Glomerular visceral epithelial cell (primary cell): Measurements from ENCODE around the gene SAFB.

Source experiments
- DNase-seq: peaks from one replicate; pipeline ENCODE4 v3.0.0-alpha.2; 2016; ENCODE audit errors: extremely low spot score

The SAFB gene

DNA sequence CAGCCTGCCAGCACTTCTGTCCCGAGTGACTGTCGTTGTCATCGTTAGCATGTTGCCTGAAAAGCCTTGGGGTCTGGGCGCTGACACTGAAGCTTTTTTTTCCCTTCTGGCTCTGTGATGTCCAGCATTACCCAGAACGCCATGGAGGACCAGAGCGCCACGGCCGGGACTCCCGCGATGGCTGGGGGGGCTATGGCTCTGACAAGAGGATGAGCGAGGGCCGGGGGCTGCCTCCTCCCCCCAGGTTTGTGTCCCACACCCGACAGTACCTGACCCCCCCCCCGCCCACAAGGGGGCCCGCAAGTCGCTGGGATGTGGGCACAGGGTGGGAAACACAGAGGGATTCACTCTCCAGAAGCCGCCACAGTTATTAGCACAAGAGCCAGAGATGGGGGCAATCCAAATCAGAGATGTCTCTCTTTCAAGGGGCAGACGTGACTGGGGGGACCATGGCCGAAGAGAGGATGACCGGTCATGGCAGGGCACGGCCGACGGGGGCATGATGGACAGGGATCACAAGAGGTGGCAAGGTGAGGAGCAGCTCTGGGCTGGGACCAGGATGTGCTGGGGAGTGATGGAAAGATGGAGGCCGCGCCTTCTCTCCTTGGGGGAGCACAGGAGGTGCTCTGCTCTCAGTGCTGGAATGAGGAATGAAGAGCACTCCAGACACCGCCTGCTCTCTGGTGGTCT lies 44.2 kb downstream of the SAFB start:
- DNase-seq: no peak

DNA sequence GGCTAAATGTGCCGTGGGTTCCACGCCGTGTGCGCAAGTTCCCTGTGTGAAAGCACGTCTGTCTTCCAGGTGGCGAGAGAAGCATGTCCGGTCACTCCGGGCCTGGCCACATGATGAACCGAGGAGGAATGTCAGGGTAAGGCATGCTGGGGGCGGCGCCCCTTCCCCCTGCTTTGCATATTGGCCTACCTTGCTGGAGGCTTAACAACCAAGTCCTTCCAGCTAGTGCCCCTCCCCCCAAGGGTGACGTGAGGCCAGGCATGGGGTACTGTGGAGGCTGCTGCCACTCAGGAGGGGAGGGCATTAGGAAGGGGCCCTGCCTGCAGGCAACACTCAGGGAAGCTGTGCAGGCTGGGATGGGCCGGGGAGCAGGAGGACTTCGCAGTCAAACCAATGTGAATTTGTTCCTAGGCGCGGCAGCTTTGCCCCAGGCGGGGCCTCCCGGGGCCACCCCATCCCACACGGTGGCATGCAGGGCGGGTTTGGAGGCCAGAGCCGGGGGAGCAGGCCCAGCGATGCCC lies 44.9 kb downstream of the SAFB start:
- no peak for DNase-seq

DNA sequence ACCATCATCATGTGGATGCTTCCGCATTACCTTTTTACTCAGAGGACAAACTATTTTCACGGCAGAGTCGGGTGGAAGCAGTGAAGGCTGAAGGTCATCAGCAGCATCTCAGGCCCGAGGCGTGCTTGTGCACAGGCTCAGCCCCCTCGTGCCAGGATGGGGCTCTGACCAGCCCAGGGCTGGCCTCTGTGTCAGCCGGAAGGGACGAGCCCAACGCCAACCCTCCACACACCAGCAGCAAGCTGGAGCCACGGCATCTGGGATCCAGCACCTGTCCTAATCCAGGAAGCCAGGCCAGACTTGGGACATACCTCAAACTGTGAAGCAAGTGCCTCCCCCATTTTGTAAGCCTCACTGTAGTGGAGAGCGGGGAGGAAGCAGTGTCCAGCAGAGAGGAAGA lies 46.3 kb downstream of the SAFB start:
- DNase-seq: no peak

DNA sequence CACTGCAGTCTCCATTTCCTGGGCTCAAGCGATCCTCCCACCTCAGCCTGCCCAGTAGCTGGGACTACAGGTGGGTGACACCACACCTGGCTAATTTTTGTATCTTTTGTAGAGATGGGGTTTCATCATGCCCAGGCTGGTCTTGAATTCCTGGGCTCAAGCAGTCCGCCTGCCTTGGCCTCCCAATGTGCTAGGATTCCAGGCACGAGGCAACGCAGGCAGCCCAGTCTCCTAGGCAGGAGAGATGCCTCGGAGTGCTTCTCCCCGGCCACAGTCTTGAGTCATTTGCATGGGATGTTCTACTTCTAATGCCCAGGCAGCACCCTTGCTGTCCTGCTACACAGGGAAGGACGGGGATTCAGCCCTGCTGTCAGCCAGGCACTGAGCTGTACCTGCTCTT lies 48.7 kb downstream of the SAFB start:
- DNase-seq: no peak

DNA sequence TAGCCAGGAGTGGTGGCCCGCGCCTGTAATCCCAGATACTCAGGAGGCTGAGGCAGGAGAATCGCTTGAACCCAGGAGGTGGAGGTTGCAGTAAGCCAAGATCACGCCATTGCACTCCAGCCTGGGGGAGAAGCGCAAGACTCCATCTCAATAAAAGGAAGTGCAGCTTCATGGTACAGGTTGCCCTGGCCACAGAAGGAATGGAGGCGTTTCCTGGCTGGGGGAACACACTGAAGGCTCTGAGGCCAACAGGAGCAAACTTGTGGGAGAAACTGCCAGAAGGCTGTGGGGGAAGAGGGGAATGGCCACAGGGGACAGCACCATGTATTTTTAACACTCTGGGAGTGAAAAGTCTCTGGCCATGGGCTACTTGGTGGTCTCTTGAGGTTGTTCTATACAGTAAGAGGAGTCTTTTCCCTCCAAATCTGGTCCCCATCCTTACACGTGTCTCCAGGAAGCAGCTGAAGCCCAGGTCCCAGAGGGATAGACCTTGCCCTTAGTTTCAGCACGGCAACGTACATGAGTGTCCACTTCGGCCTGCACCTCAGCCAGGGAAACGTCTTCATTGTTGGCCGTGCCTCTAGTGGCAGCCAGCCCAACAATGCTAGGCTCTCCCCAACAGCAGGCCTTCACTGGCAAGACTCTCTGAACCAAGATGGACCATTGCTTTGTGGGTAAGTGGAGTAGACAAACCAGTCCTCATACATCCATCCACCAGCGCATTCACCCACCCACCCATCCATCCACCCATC lies 50.0 kb downstream of the SAFB start:
- DNase-seq: no peak

DNA sequence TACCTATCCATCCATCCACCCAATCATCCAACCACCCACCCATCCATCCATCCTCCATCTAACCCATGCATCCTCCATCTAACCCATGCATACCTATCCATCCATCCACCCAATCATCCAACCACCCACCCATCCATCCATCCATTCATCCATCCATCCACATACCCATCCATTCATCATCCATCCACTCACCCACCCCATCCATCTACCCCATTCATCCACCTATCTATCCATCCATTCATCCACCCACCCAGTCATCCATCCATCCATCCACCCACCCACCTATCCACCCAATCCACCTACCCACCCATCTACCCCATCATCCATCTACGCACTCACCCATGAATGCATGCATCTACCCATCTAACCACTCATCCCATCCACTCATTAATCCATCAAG lies 50.9 kb downstream of the SAFB start:
- no peak for DNase-seq

DNA sequence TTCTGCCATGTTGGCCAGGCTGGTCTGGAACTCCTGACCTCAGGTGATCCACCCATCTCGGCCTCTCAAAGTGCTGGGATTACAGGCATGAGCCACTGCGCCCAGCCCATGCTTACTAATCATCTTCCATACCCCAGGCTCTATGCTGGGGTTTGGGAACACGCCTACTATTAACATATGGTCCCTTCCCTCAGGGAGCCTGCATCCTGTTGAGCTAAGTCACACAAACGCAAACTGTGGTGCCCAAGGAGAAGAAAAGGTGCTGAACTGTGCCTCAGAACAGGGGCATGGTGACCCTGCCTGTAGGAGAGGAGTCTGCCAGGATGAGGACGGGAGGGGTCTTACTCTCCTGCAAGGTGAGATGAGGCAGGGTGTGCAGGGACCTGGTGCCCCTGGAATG lies 51.8 kb downstream of the SAFB start:
- no peak for DNase-seq

DNA sequence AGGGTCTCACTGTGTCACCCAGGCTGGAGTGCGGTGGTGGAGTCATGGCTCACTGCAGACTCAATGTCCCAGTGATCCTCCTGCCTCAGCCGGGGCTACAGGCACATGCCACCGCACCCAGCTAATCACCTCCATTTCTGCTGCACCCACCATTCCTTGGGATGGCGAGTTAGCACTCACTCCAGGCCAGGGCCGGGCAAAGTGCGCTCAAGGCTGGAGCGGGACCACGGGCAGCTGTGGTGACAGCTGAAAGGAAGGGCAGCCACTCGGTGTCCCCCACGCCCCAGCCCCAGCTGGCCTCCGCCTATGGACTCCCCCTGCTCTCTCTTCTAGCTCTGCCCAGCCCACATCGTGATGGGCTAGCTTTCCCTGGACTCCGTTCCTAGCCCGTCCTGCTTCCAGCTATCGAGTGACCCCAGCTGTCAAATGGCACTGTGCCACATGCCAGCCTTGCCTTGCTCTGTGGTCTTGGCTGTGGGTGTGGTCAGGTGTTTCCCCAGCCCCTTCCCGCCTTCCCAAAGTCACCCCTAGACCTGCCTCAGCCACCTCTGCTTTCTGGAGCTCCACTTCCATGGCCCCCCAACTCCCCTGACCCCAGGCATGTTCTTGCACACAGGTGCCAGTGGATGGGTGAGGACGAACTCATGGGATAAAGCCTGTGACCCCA lies 53.4 kb downstream of the SAFB start:
- no peak for DNase-seq

DNA sequence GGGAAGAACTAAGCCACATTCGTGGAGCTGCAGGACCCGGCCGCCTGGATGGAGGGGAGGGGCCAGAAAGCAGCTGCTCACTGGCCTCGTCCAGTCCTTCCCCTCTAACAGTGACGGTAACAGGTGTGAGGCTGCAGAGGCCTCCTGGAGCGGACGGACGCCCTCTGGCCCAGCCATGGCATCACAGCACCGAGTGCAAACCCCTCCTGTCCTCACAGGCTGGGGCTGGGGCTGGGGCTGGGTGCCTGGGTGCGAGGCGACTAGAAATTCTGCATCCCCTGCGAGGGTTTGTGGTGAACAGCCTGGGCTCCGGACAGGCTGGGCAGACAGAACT lies 53.9 kb downstream of the SAFB start:
- no peak for DNase-seq

DNA sequence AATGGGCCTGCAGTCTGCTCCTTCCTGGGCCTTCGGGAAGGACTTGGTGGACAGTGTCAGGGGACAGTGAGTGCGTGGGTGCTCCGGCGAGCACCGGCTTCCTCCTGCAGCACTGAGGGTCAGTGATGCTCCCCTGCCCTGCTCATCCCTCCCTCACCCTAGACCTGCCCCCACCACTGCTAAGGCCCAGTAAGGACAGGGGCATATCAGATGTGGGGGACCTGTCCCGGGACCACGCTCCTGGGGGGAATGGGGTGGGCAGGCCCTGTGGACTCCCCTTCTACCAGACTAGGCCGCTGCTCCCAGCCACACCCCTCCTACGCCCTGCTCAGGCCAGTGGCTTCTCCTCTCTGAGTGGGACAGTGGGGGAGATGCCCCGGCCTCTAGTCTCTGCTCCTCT lies 54.3 kb downstream of the SAFB start:
- no peak for DNase-seq

DNA sequence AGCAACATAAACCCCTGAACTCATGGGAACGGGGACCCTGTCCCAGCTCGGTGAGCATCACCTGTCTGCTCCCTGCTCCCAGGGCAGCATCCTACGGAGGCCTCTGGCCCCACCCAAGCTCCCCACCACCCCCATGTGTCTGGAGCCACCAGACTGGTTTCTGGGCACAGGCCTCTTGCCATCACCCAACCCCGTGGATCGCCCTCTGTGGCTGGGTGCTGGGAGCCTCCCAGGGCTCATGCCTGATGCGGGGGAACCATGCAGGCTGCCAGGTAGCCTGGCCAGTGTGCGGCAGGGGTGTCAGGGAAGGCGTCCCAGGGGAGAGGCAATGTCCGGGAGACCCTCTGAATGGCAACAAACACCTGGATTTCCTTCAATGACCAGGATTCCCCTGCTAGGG lies 54.7 kb downstream of the SAFB start:
- DNase-seq: no peak

DNA sequence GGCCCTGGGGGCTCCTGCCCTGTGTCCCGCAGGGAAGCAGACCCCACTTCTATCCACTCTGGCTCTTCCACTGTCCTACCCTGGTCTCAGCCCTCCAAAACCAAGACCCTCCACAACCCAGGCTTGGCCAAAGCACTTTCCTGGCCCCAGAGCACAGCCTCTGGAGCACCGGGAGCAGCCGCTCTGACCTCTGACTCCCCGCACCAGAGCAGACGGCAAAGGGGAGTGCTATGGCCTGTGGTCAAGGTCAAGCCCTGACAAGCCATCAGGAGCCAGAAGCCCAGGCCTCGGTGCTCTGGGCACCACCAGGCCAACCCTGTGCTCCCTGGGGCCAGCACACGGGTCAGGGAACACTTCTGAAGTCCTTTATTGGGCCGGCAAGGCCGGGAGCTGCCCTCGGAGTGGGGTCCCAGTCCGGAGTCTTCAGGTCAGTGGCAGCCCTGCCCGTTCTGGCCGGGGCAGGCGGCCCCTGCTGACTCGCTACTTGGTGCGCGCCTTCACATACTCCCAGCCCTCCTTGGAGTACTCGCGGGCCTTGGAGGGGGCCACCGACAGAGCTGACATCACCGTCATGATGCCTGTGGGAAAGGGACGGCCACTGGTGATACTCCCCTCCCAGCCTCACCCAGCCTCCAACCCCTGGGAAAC lies 55.3 kb downstream of the SAFB start:
- no peak for DNase-seq

DNA sequence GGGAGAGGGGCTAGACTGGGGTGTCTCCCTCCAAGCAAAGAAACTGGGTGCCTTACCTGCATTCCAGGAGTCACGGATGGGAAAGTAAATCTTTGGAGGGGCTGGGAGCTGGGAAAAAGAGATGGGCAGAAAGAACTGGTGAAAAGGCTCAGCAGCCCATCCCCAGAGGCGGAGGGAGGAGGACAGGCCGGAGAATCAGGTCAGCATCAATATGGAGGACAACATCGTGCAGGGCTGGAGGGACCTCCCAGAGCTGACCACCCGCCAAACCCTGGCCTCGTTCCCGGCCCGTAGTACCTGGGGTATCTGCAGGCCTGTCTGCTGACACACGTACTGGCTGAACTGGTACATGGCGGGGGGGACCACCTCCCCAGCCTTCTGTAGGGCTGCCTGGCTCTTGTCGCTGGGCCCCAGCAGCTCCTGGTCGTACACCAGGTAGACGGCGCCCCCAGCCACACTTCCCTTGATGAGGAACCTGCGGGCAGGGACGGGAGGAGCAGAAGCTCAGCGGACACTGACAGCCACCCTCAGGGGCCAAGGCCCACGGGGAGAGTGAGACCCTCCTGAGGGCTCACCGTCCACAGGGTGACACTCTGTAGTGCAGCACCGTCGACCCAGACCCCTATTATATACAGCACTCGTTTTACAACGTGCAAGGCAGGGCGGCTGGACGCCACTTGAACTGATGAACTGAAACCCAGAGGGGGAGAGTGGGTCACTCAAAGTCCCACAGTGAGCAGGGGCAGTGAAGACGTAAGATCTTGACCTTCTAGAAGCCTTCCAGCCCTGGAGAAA lies 56.6 kb downstream of the SAFB start:
- no peak for DNase-seq

DNA sequence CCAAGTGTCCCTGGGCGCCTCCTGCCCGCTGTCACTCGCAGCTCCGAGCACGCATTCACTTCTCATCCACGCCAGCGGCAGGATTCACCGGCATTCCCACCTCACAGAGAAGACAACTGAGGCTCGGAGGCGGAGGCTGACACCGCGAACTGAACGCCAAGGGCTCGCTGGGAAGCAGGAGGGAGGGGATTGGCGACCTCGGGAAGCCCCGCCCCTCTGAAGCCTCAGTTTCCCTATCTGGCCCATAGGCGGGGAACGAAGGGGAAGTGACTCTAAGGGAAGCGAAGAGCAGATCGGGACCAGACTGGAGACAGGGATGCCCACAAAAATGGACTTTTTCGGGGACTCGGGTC lies 57.2 kb downstream of the SAFB start:
- no peak for DNase-seq

DNA sequence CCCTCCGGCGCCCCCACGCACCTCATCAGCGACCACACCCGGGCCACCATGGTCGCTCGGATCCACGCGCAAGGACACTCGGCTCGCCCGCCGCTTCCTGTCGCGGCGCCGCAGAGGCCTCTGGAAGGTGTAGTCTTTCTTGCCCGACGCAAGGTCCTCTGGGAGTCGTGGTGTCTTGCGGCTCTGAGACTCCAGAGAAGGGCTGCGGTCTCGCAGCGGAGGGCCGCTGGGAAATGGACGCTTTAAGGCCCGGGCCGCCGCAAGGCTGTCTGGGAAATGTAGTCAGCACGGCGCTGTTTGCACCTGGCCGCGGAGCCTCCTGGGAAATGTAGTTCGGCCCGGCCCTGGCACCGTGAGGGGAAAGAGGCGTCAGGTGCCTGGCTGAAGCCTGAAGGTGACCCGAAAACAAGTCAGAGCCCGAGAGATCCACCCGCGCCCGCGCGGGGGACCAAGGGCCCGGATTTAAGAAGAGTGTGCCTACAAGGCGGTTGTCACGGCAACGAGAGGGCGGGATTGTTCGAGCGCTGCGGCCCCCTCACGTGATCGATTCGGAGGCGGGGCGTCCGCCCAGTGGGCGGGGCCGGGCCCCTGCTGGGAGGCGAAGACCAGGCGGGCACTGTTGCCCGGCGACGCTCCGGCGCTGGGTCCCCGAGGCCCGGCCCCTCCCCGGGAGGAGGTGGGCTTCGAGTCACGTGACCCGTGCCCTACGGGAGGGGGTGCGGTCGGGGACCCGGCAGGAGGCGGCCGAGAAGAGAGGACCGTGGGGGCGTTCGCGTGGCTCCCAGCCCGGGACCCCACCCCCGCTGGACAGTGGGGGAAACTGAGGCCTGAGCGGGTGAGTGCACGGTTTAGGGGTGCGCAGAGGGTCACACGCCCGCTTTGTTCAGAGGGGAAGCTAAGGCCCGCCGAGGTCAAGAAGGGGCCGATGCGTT lies 57.8 kb downstream of the SAFB start, which contains the start of the genes HSD11B1L and MICOS13:
Gene HSD11B1L (plus strand): TSS at position 591 of the 932 bp plus-strand sequence. CDS start 3,806 bp downstream, outside the sequence.
Gene MICOS13 (minus strand): TSS at position 80 of the 932 bp plus-strand sequence. CDS start 30 bp downstream, at position 50.
- peak; percentile 99 for DNase-seq

DNA sequence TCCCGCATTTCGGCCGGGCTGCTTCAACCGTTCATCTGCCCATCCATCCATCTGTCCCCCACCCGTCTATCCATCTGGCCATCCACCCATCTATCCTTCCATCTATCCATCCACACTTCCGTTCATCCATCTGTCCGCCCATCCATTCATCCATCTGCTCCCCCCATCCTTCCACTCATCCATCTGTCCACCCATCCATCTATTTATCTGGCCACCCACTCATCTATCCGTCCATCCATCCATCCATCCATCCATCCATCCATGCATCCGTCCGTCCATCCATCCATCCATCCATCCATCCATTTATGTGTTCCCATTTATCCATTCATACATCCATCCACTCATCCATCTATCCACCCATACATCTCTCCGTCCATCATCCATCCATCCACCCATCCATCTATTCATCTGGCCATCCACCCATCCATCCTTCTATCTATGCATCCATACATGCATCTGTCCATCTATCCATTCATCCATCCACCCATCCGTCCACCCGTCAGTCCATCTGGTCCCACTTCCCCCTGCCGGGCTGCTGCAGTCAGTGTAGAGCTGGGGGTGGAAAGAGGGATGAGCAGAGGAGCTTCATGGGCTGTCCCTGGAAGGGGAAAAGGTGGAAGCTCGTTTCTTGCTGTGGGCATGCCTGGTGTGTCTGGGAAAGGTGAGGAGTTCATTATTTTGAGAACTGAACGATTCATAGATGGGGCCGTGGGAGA lies 58.7 kb downstream of the SAFB start:
- no peak for DNase-seq

DNA sequence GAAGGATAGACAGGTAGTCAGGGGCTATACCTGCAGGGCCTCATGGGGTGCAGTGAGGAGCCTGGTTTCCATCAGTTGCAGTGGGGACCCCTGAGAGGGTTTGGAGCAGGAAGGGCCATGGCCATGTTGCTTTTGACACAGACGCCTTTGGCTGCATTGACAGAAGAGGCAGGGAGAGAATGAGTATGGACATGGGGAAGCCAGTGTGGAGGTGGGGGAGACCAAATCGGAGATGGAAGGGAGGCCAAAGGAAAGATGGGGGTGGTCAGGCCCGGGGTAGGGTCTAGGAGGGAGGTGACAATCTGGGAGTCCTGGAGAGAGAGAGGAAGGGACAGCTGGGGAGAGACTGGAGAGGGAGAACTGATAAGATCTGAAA lies 59.2 kb downstream of the SAFB start:
- no peak for DNase-seq

DNA sequence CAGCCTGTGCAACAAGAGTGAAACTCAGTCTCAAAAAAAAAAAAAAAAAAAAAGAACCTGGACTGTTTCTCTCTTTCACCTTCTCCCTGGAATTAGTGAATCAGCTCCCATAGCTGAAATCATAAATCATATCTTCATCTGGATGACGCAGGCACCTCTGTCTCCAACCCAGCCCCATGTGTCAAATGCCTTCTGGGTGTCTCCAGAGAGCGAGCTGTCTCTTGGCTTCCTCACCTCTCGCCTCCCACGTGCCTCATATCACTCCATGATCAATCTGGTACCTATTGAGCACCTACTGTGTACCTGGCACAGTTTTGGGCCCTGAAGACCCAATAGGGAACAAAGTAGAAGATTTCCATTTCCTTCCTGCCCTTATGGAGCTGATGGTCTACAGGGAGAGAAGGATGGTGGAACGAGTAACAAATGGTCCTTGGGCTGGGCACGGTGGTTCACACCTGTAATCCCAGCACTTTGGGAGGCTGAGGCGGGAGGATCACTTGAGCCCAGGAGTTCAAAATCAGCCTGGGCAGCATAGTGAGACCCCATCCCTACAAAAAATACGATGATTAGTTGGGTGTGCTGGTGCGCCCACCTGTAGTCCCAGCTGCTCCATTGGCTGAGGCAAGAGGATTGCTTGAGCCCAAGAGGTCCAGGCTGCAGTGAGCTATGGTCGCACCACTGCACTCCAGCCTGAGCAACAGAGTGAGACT lies 60.4 kb downstream of the SAFB start:
- DNase-seq: no peak
